K562 (cell line): Measurements from ENCODE around the gene MVD. TPM values are rescaled to one million over a fixed set of nuclear protein-coding genes. Genes with fewer than 3 reads are reported as not detected.
A peak's percentile ranks its signal among the peaks of the same experiment; 100 is the strongest.

Source experiments
- ATAC-seq: fragments of 200-7000 bp; cut with Tn5 transposase; 3 replicates; pipeline ENCODE4 v1.9.1; 2020; ENCODE audit warnings: moderate library complexity
- BruUV-seq: library from RNA; stranded (reverse); fragments of 400-500 nt; replicated peaks from 2 replicates; lab custom pipeline; 2021; lab: Mats Ljungman, UMichigan
- CTCF ChIA-PET: fragments of 300-600 bp; formaldehyde crosslinking; extraction: SDS; loops from one replicate; lab custom pipeline; 2021; ENCODE audit warnings: low intra/inter-chr PET ratio; lab: Yijun Ruan, JAX
- POLR2A ChIA-PET: fragments of 300-600, 350-650 bp; sonication (Branson Sonifier 250); formaldehyde crosslinking; extraction: SDS; loops from one replicate; lab custom pipeline; 2021; ENCODE audit warnings: antibody characterized with exemption, inconsistent platforms; lab: Yijun Ruan, JAX
- DNase-seq, 4 experiments: peaks; one replicate each; pipeline versions ENCODE4 v3.0.0 to v3.0.0-alpha.2; 2011 to 2018; ENCODE audit warnings: low spot score in 3 of 4, mixed read lengths in 3 of 4; ENCODE audit errors: extremely low read depth in 1 of 4
- FAIRE-seq: peaks from 2 replicates; lab custom pipeline; 2011; peaks lifted over from hg19 to GRCh38; lab: Jason Lieb, UNC
- H2AFZ ChIP-seq: 2 replicates; pipeline ENCODE4 v1.6.0; 2011; ENCODE audit warnings: low read depth, low read length, control low read depth, inconsistent platforms
- H3K27ac ChIP-seq: fragments of 200-600 bp; 3 replicates; pipeline ENCODE4 v1.8.0; 2011; ENCODE audit warnings: low read depth, mild to moderate bottlenecking, control low read depth, inconsistent platforms, low read length, moderate library complexity, mixed read lengths; ENCODE audit errors: extremely low read depth
- H3K27me3 ChIP-seq, 2 experiments: fragments of 300-600 bp in 1 of 2; 2 replicates in 1 of 2; 3 replicates in 1 of 2; pipeline versions ENCODE4 v1.6.0 to v1.8.0; 2011; ENCODE audit warnings: inconsistent platforms in 2 of 2, low read length in 2 of 2, mild to moderate bottlenecking in 1 of 2, mixed read lengths in 1 of 2, moderate library complexity in 1 of 2; ENCODE audit not compliant: control insufficient read depth in 2 of 2, insufficient read depth in 2 of 2
- H3K36me3 ChIP-seq: fragments of 300-600 bp; 3 replicates; pipeline ENCODE4 v1.8.0; 2011; ENCODE audit warnings: mild to moderate bottlenecking, low read length, inconsistent platforms; ENCODE audit not compliant: control insufficient read depth, insufficient read depth
- H3K4me1 ChIP-seq, 2 experiments: fragments of 200-600 bp in 1 of 2; replicated peaks in 1 of 2; 2 replicates in 1 of 2; 3 replicates in 1 of 2; pipeline versions ENCODE4 v1.5.1 to v1.8.0; 2011; ENCODE audit warnings: inconsistent platforms in 2 of 2, low read length in 2 of 2, mild to moderate bottlenecking in 1 of 2, mixed read lengths in 1 of 2, moderate library complexity in 1 of 2; ENCODE audit not compliant: control insufficient read depth in 2 of 2, insufficient read depth in 2 of 2
- H3K4me2 ChIP-seq: 2 replicates; pipeline ENCODE4 v1.6.1; 2011; ENCODE audit warnings: low read length, control low read depth, inconsistent platforms, mixed read lengths; ENCODE audit not compliant: insufficient read depth
- H3K4me3 ChIP-seq: fragments of 200-600 bp; sonication (generic), shearing (Covaris generic); 2 replicates; pipeline ENCODE4 v1.5.1; 2016; ENCODE audit warnings: control low read depth, inconsistent platforms
- H3K79me2 ChIP-seq: fragments of 200-600 bp; 3 replicates; pipeline ENCODE4 v1.8.0; 2011; ENCODE audit warnings: low read length, inconsistent platforms; ENCODE audit not compliant: control insufficient read depth, insufficient read depth
- H3K9ac ChIP-seq, 2 experiments: 2 replicates each; pipeline versions ENCODE4 v1.6.0 to v1.6.1; 2011; ENCODE audit warnings: low read depth in 2 of 2, low read length in 2 of 2, control low read depth in 1 of 2, inconsistent platforms in 1 of 2, mild to moderate bottlenecking in 1 of 2, mixed read lengths in 1 of 2; ENCODE audit not compliant: insufficient read depth in 1 of 2
- H3K9me1 ChIP-seq: one replicate; pipeline ENCODE4 v1.6.0; 2011; ENCODE audit warnings: inconsistent platforms, mild to moderate bottlenecking, low read length, moderate library complexity; ENCODE audit not compliant: control insufficient read depth, insufficient read depth
- H3K9me3 ChIP-seq: replicated peaks from 2 replicates; pipeline ENCODE4 v1.5.1; 2011; ENCODE audit warnings: low read depth, low read length, inconsistent platforms; ENCODE audit not compliant: control insufficient read depth, insufficient read depth
- H4K20me1 ChIP-seq: replicated peaks from 2 replicates; pipeline ENCODE4 v1.6.1; 2011; ENCODE audit warnings: low read length, inconsistent platforms, mixed read lengths; ENCODE audit not compliant: control insufficient read depth, insufficient read depth
- ARHGAP35 ChIP-seq: fragments of 450-650 bp; IDR thresholded peaks from 2 replicates; pipeline ENCODE4 v1.6.1; 2018; ENCODE audit not compliant: partially characterized antibody
- BHLHE40 ChIP-seq: IDR thresholded peaks from 2 replicates; pipeline ENCODE4 v1.6.1; 2011; ENCODE audit warnings: low read length, improper control_type of control experiment
- CBX3 ChIP-seq, 2 experiments: IDR thresholded peaks; 1 replicate in 1 of 2; 2 replicates in 1 of 2; pipeline ENCODE4 v1.6.1; 2012; ENCODE audit warnings: inconsistent platforms in 2 of 2, low read length in 2 of 2, borderline replicate concordance in 1 of 2, control low read depth in 1 of 2
- JUNB ChIP-seq: fragments of 450-650 bp; formaldehyde crosslinking; conservative IDR thresholded peaks from 2 replicates; pipeline ENCODE4 v1.4.0; 2020; ENCODE audit warnings: mild to moderate bottlenecking
- JUND ChIP-seq, 2 experiments: IDR thresholded peaks; 2 replicates in 1 of 2; 3 replicates in 1 of 2; pipeline ENCODE4 v1.6.1; 2011; ENCODE audit warnings: borderline replicate concordance in 2 of 2, low read depth in 2 of 2, low read length in 2 of 2, improper control_type of control experiment in 1 of 2, missing biosample characterization in 1 of 2, missing genetic modification characterization in 1 of 2, missing genetic modification reagents in 1 of 2
- SMARCC2 ChIP-seq: fragments of 450-650 bp; IDR thresholded peaks from 2 replicates; pipeline ENCODE4 v1.6.1; 2017; ENCODE audit warnings: antibody characterized with exemption, moderate library complexity, mild to moderate bottlenecking, low read depth
- XRCC4 ChIP-seq: IDR thresholded peaks from one replicate; pipeline ENCODE4 v1.6.1; 2011; ENCODE audit not compliant: insufficient read depth, insufficient read length; ENCODE audit errors: extremely low read depth
- ZNF217 ChIP-seq: sonication (generic); formaldehyde crosslinking; IDR thresholded peaks from 2 replicates; pipeline ENCODE4 v1.8.0; 2022; ENCODE audit warnings: mild to moderate bottlenecking, missing genetic modification reagents
- WGBS: fragments of 100-300 bp; shearing (Covaris generic); methylation state at CpG from one replicate; pipeline ENCODE4 v1.1.6; 2016; ENCODE audit warnings: low coverage, mixed read lengths; ENCODE audit not compliant: insufficient coverage; ENCODE audit errors: missing lambda C conversion rate; 5-methylcytosine and 5-hydroxymethylcytosine counted together
- in situ Hi-C: fragments of 300-500 bp; cut with MboI; formaldehyde crosslinking; loops from 4 replicates; pipeline ENCODE4 v1.15.0; 2018; ENCODE audit warnings: inconsistent platforms, mixed read lengths
- intact Hi-C: fragments of 100-400 bp; cut with micrococcal nuclease; formaldehyde crosslinking; loops from 2 replicates; pipeline ENCODE4 v1.14.2; 2022
- polyA plus RNA-seq, 8 experiments: library from polyadenylated mRNA; depleted of rRNA in 4 of 8; stranded (reverse) in 5 of 8; unstranded in 3 of 8; fragments of >200 nt; fragmentation: Nextera tagmentation in 2 of 8; fragmentation: Illumina TruSeq in 1 of 8; extraction: Ambion mirVana in 2 of 8; extraction: Trizol in 1 of 8; gene quantifications; 2 replicates each; pipeline versions ENCODE4 v1.2.1 to v1.2.3, GENCODE V29; 2011 to 2014; ENCODE audit warnings: inconsistent platforms in 1 of 8, missing spikeins in 1 of 8
- total RNA-seq, 7 experiments: library from RNA; depleted of rRNA in 6 of 7; stranded (reverse); fragments of >200 nt in 6 of 7; fragmentation: Illumina TruSeq in 2 of 7; extraction: Trizol in 2 of 7; gene quantifications; 2 replicates each; pipeline versions ENCODE4 v1.2.1 to v1.2.3, GENCODE V29; 2011 to 2021; ENCODE audit warnings: low replicate concordance in 1 of 7
- TF ChIP-seq, protein P1 (sequence below): fragments of 250-450 bp; sonication (Bioruptor Pico); IDR thresholded peaks from 2 replicates; pipeline ENCODE4 v1.5.0; 2020; ENCODE audit warnings: mild to moderate bottlenecking
- TF ChIP-seq, protein P2 (sequence below): sonication (generic); formaldehyde crosslinking; IDR thresholded peaks from 2 replicates; pipeline ENCODE4 v1.9.0; 2022; ENCODE audit warnings: mild to moderate bottlenecking, missing genetic modification reagents
- TF ChIP-seq, protein P3 (sequence below), 3 experiments: fragments of 200-800 bp in 1 of 3; sonication (Bioruptor generic) in 1 of 3; sonication (generic) in 1 of 3; formaldehyde crosslinking in 1 of 3; IDR thresholded peaks; 2 replicates each; pipeline versions ENCODE4 v1.6.1 to v1.8.0; 2016 to 2022; ENCODE audit warnings: mild to moderate bottlenecking in 2 of 3, missing compliant biosample characterization in 2 of 3, missing genetic modification characterization in 2 of 3, missing genetic modification reagents in 1 of 3

MVD gene
- total and polyA plus RNA-seq, 9 of the 15 experiments (the other 6 are each of a cell fraction or from before 2014, with no cell fraction given), result 12.2 to 141 (median 45.3) TPM

DNA sequence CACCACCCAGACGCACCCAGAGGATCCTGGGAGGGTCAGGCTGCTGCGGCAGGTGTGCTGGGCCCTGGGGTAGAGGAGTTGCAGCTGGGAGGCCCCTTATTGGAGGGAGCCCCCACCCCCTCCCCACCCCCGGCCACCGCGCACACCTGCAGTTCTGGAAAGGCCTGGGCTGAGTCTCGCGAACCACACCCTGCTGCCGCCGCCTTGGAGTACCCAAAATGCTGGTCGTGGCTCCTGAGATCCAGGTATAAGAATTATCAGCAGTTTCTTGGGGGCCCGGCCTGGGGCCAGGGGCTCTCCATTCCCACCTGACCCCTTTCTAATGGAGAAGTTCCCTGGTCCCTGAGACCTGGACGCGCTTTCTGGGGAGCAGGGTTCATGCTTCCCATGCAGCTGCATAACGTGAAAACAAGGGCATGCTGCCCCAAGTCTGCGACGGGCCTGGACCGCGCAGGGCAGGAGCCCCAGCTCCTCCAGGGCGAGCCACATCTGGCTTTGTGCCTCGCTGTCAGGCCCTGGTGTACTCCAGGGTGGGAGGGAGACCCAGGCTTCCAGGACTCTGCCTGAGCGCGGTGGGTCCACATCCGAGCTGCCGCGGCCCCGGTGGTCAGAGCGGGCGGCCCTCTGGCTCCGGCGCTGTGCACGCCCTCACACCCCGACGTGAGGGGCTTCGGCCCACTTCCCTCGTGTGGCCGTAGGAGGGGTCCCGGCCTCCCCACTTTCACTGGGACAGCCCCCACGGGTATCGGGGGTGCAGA is 30.7 kb upstream of the MVD start:
- H3K4me1 ChIP-seq, result peaks cover 18 to 85% of the 10 kb centered on the region in 2 experiments
- in situ Hi-C loops, result no loop called here

DNA sequence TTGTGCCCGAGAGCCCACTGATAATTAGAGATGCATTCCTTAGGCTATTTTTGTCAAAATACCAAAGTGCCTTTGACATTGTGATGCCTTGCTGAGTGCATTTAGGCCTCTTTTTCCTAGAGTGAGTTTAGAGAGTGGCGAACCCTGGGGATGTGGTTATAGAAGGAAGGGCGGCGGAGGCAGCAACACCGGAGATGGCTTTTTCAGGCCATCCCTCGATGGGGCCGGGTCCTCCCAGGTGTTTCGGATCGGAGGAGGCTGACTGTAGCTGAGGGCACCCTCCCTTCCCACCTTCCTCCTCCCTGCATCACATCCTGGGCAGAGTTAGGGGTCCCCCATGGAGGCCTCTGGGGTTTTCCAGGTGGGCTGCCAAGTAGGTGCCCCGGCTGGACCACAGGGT is 30.0 kb upstream of the MVD start:
- POLR2A ChIA-PET, result interaction anchor here (1.0 to 1.4 kb wide), 3 partner anchors 8 to 15 kb away, joined by 3 to 4 read pairs (median 3); no protein-coding TSS in a partner anchor
- intact Hi-C loops, result no loop called here
- TF ChIP-seq CBX3 (IDR thresholded peaks at IDR 0.05; ENCODE audit: borderline replicate concordance in 1 of 2, low read length in 2 of 2), result no peak
- no peak for TF ChIP-seq JUND (IDR thresholded peaks at IDR 0.05; ENCODE audit: borderline replicate concordance, low read depth, low read length)
- TF ChIP-seq JUND (tag; IDR thresholded peaks at IDR 0.05; ENCODE audit: borderline replicate concordance, low read depth, low read length), result no peak
- no peak for TF ChIP-seq JUNB (CRISPR knock-in tag)
- TF ChIP-seq, protein P1, sequence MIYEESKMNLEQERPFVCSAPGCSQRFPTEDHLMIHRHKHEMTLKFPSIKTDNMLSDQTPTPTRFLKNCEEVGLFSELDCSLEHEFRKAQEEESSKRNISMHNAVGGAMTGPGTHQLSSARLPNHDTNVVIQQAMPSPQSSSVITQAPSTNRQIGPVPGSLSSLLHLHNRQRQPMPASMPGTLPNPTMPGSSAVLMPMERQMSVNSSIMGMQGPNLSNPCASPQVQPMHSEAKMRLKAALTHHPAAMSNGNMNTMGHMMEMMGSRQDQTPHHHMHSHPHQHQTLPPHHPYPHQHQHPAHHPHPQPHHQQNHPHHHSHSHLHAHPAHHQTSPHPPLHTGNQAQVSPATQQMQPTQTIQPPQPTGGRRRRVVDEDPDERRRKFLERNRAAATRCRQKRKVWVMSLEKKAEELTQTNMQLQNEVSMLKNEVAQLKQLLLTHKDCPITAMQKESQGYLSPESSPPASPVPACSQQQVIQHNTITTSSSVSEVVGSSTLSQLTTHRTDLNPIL, result no peak
- TF ChIP-seq ARHGAP35, result no peak
- TF ChIP-seq BHLHE40, result no peak
- no peak for TF ChIP-seq XRCC4
- TF ChIP-seq SMARCC2, result no peak
- TF ChIP-seq, protein P2, sequence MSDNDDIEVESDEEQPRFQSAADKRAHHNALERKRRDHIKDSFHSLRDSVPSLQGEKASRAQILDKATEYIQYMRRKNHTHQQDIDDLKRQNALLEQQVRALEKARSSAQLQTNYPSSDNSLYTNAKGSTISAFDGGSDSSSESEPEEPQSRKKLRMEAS (CRISPR knock-in tag), result no peak

More for the DNA sequence above, 30.7 kb upstream of the MVD start:
- Histone ChIP-seq H3K36me3 (peaks cover 27% of the 10 kb centered on the region; the same call in 1 of the 3 replicates), H3K9me1 (no peaks in the 10 kb centered on the region), H3K27me3 (no peaks in the 10 kb centered on the region), H3K27ac (no peak overlapping the region), H3K79me2 (no peaks in the 10 kb centered on the region), H4K20me1 (no peaks in the 10 kb centered on the region), H2AFZ (no peak overlapping the region), H3K9ac (peak overlapping the region in 1 of 2 experiments; percentile 6; a peak in 1 of 4 replicates), H3K9me3 (no peaks in the 10 kb centered on the region), H3K4me3 (no peak overlapping the region), H3K4me2 (no peak overlapping the region)
- ChIA-PET CTCF (no interaction called here), POLR2A (interaction anchor here (1.1 kb wide), 1 partner anchor 17 kb away, joined by 3 read pairs; no protein-coding TSS in a partner anchor)
- no peak for FAIRE-seq
- BruUV-seq, result no TSS peak
- ATAC-seq, result no peak
- intact Hi-C loops, result no loop called here
- 77% methylated on average over 32 of the region's 39 CpGs for WGBS
- TF ChIP-seq, protein P3, sequence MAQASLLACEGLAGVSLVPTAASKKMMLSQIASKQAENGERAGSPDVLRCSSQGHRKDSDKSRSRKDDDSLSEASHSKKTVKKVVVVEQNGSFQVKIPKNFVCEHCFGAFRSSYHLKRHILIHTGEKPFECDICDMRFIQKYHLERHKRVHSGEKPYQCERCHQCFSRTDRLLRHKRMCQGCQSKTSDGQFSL (CRISPR knock-in tag; IDR thresholded peaks at IDR 0.05), result 0 out of 2 replicates have a peak, but pooled peaks have one; percentile 14
- TF ChIP-seq, protein P3 (tag; IDR thresholded peaks at IDR 0.05), result no peak
- TF ChIP-seq ZNF217 (CRISPR knock-in tag), result no peak
- TF ChIP-seq, all 486 proteins: peak for 1
- no peak for DNase-seq

More for the DNA sequence above, 30.0 kb upstream of the MVD start:
- CTCF ChIA-PET, result no interaction called here
- FAIRE-seq (no peak), DNase-seq (no peak), ATAC-seq (no peak)
- no TSS peak for BruUV-seq
- H3K9me3 ChIP-seq, result no peaks in the 10 kb centered on the region
- peaks cover 25 to 85% of the 10 kb centered on the region in 2 experiments for H3K4me1 ChIP-seq
- H3K79me2 ChIP-seq, result no peaks in the 10 kb centered on the region
- peaks cover 19% of the 10 kb centered on the region; the same call in 1 of the 3 replicates for H3K36me3 ChIP-seq
- no peaks in the 10 kb centered on the region for H3K9me1 ChIP-seq
- H3K9ac ChIP-seq, result no peak overlapping the region
- H3K4me3 ChIP-seq, result no peak overlapping the region
- H4K20me1 ChIP-seq, result no peaks in the 10 kb centered on the region
- WGBS, result 88% methylated on average over 10 of the region's 10 CpGs
- H3K27ac ChIP-seq, result no peak overlapping the region
- H3K27me3 ChIP-seq, result no peaks in the 10 kb centered on the region
- H3K4me2 ChIP-seq, result no peak overlapping the region
- H2AFZ ChIP-seq, result no peak overlapping the region
- in situ Hi-C loops, result no loop called here
